RWPE2 (cell line): Measurements from ENCODE around the gene PITPNC1.

Source experiments
- ATAC-seq: fragments of 200-7000 bp; cut with Tn5 transposase; 3 replicates; pipeline ENCODE4 v1.9.1; 2021; ENCODE audit warnings: low read depth
- DNase-seq: peaks from one replicate; pipeline ENCODE4 v3.0.0-alpha.2; 2020; ENCODE audit warnings: low spot score
- H3K27ac ChIP-seq: fragments of 450-650 bp; 2 replicates; pipeline ENCODE4 v1.5.1; 2017; ENCODE audit warnings: mild to moderate bottlenecking; ENCODE audit not compliant: poor library complexity, severe bottlenecking
- H3K27me3 ChIP-seq: fragments of 250-450 bp; sonication (Bioruptor Pico); 2 replicates; pipeline ENCODE4 v1.5.1; 2021; ENCODE audit warnings: mild to moderate bottlenecking, moderate library complexity; ENCODE audit not compliant: insufficient read depth, poor library complexity, severe bottlenecking
- H3K36me3 ChIP-seq: fragments of 250-450 bp; sonication (Bioruptor Pico); 2 replicates; pipeline ENCODE4 v1.5.1; 2020; ENCODE audit warnings: low read depth, mild to moderate bottlenecking, moderate library complexity
- H3K4me1 ChIP-seq: fragments of 250-450 bp; sonication (Bioruptor Pico); 2 replicates; pipeline ENCODE4 v1.5.1; 2021; ENCODE audit warnings: mild to moderate bottlenecking, moderate library complexity; ENCODE audit not compliant: insufficient read depth, poor library complexity, severe bottlenecking
- H3K4me3 ChIP-seq: fragments of 250-450 bp; sonication (Bioruptor Pico); 2 replicates; pipeline ENCODE4 v1.5.1; 2021; ENCODE audit warnings: mild to moderate bottlenecking, moderate library complexity; ENCODE audit not compliant: severe bottlenecking
- H3K9me3 ChIP-seq: fragments of 250-450 bp; sonication (Bioruptor Pico); 2 replicates; pipeline ENCODE4 v1.5.1; 2021; ENCODE audit warnings: mild to moderate bottlenecking, moderate library complexity; ENCODE audit not compliant: severe bottlenecking
- TF ChIP-seq, protein P1 (sequence below): fragments of 450-650 bp; IDR thresholded peaks from one replicate; pipeline ENCODE4 v1.5.1; 2017; ENCODE audit warnings: mild to moderate bottlenecking, moderate library complexity; ENCODE audit not compliant: poor library complexity, severe bottlenecking

Gene PITPNC1

DNA sequence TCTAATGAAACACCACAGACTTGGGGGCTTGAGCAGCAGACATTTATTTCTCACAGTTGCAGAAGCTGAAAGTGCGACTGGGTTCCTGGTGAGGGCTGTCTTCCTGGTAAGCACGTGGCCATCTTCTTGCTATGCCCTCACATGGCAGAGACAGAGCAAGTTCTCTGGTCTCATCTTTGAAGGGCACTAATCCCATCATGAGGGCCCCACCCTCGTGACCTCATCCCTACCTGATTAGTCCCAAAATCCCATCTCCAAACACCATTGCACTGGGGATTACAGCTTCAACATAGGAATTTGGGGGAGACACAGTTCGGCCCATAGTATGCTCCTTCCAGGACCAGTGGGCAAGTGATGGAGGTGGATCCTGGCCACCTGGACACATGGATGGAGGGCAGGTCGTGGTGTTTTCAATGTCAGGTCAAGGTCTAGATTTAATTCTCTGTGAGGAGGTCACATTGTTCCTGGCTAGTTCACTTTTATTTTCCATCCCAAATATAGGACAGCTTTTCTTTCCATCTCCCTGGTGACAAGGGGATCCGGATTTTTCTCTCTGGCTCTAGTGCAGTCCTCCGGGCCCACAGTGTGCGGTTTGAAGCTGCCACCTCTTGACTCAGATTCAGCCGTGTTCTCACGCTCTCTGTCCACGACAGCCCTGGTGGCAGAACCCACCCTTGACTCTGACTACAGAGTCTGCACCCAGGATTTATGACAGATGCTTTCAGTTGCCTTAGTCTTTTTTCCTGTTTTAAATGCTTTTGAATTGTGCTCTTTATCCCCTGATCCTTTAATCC is 180.2 kb downstream of the PITPNC1 start:
- no peak for DNase-seq
- no peaks in the 10 kb centered on the region for H3K27me3 ChIP-seq
- ATAC-seq, result no peak
- H3K27ac ChIP-seq, result no peak overlapping the region
- H3K4me1 ChIP-seq, result no peaks in the 10 kb centered on the region
- H3K4me3 ChIP-seq, result no peak overlapping the region
- TF ChIP-seq, protein P1, sequence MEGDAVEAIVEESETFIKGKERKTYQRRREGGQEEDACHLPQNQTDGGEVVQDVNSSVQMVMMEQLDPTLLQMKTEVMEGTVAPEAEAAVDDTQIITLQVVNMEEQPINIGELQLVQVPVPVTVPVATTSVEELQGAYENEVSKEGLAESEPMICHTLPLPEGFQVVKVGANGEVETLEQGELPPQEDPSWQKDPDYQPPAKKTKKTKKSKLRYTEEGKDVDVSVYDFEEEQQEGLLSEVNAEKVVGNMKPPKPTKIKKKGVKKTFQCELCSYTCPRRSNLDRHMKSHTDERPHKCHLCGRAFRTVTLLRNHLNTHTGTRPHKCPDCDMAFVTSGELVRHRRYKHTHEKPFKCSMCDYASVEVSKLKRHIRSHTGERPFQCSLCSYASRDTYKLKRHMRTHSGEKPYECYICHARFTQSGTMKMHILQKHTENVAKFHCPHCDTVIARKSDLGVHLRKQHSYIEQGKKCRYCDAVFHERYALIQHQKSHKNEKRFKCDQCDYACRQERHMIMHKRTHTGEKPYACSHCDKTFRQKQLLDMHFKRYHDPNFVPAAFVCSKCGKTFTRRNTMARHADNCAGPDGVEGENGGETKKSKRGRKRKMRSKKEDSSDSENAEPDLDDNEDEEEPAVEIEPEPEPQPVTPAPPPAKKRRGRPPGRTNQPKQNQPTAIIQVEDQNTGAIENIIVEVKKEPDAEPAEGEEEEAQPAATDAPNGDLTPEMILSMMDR, result no peak
- peaks cover 9% of the 10 kb centered on the region; the same call in 1 of the 2 replicates for H3K36me3 ChIP-seq
- no peaks in the 10 kb centered on the region for H3K9me3 ChIP-seq

DNA sequence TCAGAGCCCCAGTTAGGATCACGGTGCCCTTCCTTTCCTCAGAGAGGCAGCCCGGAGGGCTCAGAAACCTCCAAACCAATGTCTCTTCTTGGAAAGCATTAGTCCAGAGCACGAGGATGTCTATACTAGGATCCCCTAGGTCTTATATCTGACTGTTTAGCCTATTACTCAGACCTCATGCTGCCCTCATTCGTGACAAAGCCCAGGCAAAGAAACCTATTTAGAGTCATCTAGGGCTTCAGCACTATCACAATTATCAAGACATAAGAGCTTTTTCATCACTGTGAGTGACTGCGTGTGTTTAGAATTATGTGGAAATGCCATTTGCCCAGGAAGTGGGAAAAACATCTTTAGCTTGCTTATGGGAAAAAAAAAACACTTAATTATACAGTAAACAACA is 180.8 kb downstream of the PITPNC1 start:
- DNase-seq, result no peak
- no peak overlapping the region for H3K27ac ChIP-seq
- no peaks in the 10 kb centered on the region for H3K27me3 ChIP-seq
- no peaks in the 10 kb centered on the region for H3K4me1 ChIP-seq
- TF ChIP-seq, protein P1, result no peak
- no peaks in the 10 kb centered on the region for H3K9me3 ChIP-seq
- H3K36me3 ChIP-seq, result peaks cover 9% of the 10 kb centered on the region; the same call in 1 of the 2 replicates
- ATAC-seq, result no peak
- H3K4me3 ChIP-seq, result no peak overlapping the region

DNA sequence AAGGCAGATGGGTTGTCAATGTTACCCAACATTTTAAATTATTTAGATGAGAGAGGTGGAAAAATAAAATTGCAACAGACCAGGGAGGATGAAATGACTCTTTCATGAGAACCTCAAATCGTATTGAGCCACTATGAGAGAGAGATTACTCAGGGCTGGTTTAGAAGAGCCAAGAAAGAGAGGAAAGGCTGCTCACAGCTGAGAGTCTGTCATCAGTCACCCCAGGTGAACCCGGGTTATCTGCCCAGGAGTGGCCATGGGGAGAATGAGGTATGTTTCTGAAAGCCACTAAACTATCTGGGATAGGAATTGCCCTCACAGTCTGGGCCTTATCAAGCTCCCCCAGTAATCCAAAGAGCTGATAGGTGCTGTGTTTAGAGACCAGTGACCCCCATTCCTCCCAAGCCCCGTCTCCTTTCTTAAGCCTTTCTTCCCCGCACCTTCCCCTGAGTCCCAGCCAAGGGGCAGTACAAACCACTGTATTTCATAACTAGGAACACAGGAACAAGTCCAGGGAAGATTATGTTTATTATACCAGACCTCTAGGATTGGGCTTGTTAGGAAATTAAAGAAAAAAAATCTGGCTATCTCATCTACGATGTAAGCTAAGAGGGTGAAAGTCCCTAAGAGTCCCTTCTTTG is 181.8 kb downstream of the PITPNC1 start:
- no peaks in the 10 kb centered on the region for H3K9me3 ChIP-seq
- TF ChIP-seq, protein P1, result no peak
- H3K4me3 ChIP-seq, result no peak overlapping the region
- H3K27ac ChIP-seq, result no peak overlapping the region
- no peaks in the 10 kb centered on the region for H3K4me1 ChIP-seq
- H3K27me3 ChIP-seq, result no peaks in the 10 kb centered on the region
- ATAC-seq (no peak; the same call in 2 of the 3 replicates), DNase-seq (no peak)
- H3K36me3 ChIP-seq, result peaks cover 1% of the 10 kb centered on the region; the same call in 1 of the 2 replicates

DNA sequence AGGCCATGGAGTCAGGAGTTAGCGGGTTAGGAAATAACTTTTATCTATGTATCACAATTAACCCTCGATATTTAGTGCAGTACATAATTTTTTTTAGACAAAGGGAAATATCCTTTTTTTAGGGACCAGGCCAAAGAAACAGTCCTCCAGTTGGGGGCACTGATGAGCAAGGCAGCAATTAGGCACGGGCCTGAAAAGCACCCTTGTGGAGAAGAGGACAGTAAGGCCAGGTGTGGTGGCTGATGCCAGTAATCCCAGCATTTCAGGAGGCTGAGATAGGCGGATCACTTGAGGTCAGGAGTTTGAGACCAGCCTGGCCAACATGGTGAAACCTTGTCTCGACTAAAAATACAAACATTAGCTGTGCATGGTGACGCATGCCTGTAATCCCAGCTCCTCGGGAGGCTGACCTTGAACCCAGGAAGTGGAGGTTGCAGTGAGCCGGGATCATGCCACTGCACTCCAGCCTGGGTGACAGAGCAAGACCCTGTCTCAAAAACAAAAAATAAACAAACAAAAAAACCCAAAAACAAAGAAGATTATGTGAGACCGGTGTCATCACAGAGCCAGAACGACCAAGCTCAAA is 182.4 kb downstream of the PITPNC1 start:
- H3K4me1 ChIP-seq, result no peaks in the 10 kb centered on the region
- H3K27ac ChIP-seq, result no peak overlapping the region
- no peak overlapping the region for H3K4me3 ChIP-seq
- DNase-seq (no peak), ATAC-seq (no peak)
- no peaks in the 10 kb centered on the region for H3K9me3 ChIP-seq
- no peaks in the 10 kb centered on the region for H3K27me3 ChIP-seq
- TF ChIP-seq, protein P1, result no peak
- no peaks in the 10 kb centered on the region for H3K36me3 ChIP-seq
